Stomach (tissue), 4 donors: Measurements from ENCODE around the gene THUMPD3.

Experiments used
- POLR2A ChIP-seq, 4 donors: fragments of 450-650 bp; IDR thresholded peaks; one replicate each; pipeline ENCODE4 v1.6.1; 2016; ENCODE audit warnings: antibody characterized with exemption in 4 of 4, control low read depth in 2 of 4, mild to moderate bottlenecking in 1 of 4, moderate library complexity in 1 of 4
- TF ChIP-seq, protein P1 (sequence below), 7 experiments: fragments of 450-650 bp in 4 of 7; fragments of 200-600 bp in 3 of 7; sonication (generic) in 3 of 7; IDR thresholded peaks; one replicate each; pipeline ENCODE4 v1.5.1; 2016 to 2019; ENCODE audit warnings: antibody characterized with exemption in 7 of 7, control low read depth in 2 of 7, mild to moderate bottlenecking in 1 of 7

DNA sequence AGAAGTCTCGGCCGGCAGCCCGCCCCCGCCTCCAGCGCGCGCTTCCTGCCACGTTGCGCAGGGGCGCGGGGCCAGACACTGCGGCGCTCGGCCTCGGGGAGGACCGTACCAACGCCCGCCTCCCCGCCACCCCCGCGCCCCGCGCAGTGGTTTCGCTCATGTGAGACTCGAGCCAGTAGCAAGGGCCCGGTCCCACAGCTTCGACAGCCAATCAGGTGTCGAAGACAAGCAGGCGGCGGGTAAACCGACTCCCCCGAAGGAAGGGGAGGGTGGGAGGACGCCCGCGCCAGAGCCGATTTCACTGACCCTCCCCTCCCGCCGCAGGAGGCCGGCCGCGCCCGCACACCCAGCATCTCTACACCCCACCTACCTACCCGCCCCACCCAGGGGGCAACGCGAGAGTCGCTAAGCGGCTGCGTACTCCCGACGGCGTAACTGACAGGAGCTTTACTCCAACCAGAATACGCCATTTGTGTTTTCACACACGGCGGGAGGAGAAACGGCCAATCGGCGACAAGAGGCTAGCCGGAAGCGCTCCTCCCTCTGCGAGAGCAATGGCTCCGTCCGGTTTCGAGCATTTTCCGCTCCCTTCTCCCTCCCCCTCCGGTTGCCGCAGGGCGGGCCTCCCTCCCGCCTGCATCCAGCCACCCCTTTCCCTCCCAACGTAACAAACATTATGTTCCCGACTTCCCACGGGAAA, 33.9 kb downstream of the THUMPD3 start:
- peak in 1 of 4 donors; percentile 25 for TF ChIP-seq POLR2A (IDR thresholded peaks at IDR 0.05)
- TF ChIP-seq, protein P1, sequence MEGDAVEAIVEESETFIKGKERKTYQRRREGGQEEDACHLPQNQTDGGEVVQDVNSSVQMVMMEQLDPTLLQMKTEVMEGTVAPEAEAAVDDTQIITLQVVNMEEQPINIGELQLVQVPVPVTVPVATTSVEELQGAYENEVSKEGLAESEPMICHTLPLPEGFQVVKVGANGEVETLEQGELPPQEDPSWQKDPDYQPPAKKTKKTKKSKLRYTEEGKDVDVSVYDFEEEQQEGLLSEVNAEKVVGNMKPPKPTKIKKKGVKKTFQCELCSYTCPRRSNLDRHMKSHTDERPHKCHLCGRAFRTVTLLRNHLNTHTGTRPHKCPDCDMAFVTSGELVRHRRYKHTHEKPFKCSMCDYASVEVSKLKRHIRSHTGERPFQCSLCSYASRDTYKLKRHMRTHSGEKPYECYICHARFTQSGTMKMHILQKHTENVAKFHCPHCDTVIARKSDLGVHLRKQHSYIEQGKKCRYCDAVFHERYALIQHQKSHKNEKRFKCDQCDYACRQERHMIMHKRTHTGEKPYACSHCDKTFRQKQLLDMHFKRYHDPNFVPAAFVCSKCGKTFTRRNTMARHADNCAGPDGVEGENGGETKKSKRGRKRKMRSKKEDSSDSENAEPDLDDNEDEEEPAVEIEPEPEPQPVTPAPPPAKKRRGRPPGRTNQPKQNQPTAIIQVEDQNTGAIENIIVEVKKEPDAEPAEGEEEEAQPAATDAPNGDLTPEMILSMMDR (IDR thresholded peaks at IDR 0.05), result no peak
